NCI-H1436 (cell line): ENCODE measurements around the gene HOXA10.

Source experiments
- DNase-seq: peaks from one replicate; lab custom pipeline; 2025; lab: John Stamatoyannopoulos, UW

Gene HOXA10

DNA sequence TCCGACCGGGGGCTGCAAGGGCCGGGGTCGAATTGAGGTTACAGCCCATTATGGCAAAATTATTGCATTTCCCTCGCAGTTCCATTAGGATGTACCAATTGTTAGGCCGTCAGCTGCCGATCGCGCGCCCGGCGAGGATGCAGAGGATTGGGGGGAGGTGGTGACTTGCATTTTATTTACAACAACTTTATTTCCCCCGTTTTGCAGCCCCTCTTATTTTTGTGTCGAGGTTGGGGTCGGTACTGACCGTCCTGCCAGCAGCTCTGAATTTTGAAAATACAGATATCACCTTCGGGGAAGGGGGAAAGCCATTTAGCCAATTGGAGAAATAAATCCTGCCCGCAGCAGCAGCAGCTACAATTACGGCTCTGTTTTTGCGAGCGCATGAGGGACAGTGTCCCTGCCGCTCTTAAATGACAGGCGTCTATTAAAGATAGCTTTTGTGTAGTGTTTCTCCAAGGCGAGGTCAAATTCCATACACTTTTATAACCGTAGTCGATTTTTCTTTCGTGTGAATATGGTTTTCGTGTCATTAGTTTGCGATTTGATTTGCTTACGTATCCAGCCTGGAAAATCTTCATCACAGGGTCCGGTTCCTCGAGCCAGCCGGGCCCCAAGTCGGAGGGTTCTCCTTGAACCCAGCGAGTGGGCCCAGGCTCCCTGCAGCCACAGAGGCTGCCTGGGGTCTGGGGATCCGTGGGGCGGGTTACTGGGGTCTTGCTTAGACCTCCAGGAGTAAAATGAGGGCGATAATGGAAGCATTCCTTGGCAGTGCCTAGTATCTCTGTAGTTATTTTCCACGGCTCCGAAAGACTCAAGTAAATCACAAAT lies 30.0 kb downstream of the HOXA10 start:
- no peak for DNase-seq

- DNase-seq, result no peak
These were observed 30.8 kb downstream of the HOXA10 start, which contains the start of gene HOXA5 for GRCh38 chr7:27143023-27143949. HOXA5 (minus strand) TSS chr7:27143681; CDS start chr7:27143607, 74 bp downstream.

DNA sequence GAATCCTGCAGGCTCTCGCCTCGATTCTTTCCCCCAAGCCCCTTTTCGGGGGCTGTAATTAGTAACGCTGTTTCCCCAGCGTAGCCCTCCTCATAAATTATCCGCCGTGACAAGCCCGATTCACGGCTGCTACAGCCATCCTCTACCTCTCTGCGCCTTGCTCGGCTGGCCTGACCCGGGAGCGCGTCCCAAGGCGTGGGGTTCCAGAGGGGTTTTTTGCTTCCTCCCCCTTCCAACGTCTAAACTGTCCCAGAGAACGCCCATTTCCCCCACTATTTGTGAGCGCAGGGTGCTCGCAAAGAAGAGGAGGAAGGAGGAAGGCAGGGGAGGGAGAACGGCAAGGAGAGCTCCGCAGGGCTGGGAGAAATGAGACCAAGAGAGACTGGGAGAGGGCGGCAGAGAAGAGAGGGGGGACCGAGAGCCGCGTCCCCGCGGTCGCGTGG lies 31.5 kb downstream of the HOXA10 start:
- no peak for DNase-seq

GRCh38 chr7:27141923-27142579 lies 32.1 kb downstream of the HOXA10 start:
- DNase-seq, result no peak

DNA sequence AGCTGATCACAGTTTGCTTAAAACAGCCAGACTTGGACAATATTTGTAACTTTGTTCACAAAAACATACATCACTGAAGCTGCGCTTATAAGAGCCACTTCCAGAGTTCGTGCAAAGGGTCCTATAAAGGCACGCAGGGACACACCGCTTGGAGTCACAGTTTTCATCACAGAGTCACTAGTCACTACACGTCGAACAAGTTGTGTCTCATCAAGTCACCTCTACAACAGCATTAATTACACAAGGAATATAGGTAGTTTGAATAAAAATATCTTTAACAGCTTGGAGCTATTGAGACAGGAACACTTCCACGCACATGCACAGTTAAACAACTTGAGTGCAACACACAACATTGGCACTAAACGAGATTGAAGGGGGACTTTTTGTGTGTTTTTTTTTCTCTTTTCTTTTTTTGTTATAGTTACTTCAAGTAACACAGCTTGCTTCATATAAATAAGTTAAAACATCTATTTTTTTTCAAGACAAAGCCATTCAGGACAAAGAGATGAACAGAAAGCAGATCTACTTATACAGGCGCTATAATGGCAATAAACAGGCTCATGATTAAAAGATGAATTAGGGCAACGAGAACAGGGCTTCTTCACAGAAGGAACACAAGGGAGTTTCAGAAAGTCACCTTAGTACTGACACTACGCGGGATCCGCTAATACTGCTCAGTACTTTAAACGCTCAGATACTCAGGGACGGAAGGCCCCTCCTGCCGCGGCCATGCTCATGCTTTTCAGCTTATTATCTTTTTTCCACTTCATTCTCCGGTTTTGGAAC lies 32.8 kb downstream of the HOXA10 start:
- DNase-seq, result no peak

DNA sequence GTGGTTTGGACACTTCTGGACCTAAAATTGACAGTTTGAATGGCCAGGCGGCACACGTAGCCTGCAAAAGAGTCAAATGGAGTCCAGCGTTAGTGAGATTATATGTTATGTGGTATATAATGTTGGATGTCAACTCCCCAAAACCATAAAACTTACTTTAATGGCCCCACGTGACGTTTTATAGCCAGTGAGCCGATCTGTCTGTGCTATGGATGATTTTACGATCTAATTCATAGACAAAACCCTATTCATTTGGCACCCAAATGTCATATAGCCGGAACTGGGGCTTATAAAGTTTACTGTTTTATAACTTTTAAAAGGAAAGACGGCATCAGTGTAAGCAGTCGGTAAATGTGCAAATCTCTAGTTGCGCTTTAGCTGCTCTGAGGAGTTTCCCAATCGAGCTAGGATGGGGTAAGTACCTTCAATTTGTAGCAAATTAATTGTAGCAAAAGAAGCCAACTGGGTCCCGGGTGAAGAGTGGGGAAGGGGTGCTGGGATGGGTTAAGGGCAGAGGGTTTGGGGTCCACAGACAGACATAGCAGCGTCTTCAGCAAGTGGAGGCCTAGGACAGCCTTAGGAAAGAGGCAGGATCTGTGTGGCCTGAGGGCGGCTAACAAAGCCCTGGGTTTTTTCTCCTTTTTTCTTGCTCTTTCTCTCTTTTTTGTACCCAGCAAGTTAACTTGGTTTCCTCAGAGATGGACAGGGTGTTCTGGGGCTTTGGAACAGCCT lies 33.8 kb downstream of the HOXA10 start:
- DNase-seq, result no peak

DNA sequence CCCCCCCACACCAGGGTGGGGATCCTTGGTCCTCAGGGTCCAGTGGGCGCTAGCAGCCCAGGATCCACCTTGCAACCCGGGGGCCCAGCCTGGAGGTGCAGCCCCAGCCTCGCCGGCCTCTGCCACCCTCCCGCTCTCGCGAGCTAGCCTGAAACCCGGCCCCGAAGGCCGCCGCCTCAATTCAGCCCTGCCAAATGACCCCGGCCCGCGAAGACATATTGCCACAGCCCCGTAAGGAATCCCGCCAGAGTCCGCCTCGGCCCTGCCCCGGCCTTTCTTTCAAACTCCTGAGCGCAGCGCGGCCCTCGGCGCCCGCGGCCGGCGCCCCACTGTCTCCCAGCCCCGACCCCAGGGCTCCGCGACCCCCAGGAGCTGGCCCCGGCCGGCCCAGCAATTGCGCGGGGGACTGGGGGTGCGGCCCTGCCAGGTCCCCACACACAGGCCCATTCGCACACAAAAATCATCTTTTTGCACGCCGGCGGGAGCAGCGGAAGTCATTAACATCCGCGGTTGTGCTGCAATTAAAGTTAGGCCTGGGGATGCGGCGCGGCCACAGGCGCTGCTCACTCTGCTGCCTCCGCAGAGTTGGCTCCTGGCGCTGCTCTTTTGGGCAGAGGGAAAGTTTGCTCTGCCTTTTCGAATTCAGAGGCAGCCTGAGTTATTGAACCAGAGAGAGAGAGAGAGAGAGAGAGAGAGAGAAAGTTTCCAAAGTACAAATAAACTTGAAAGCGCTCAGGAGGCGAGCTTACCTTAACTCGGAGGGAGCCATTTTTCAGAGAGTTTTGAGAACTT lies 34.6 kb downstream of the HOXA10 start:
- no peak for DNase-seq

DNA sequence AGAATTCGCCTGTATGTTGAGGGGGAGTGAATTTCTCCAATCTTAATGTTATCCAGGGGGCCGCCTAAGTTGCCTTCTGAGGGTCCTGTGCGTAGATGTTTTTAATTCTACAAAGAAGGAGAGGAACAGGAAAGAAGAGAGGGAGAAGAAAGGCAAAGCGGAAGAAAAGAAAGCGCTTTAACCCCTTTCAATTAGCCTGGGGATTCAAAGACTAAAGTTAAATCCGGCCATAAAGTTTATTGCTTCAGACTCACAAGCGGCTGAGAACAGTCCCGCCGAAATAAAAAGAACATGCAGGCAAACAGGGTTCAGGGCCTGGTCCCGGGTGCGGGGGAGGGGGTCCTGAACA lies 35.2 kb downstream of the HOXA10 start:
- no peak for DNase-seq

- DNase-seq, result no peak
These were observed 35.6 kb downstream of the HOXA10 start for GRCh38 chr7:27138472-27138871.

DNA sequence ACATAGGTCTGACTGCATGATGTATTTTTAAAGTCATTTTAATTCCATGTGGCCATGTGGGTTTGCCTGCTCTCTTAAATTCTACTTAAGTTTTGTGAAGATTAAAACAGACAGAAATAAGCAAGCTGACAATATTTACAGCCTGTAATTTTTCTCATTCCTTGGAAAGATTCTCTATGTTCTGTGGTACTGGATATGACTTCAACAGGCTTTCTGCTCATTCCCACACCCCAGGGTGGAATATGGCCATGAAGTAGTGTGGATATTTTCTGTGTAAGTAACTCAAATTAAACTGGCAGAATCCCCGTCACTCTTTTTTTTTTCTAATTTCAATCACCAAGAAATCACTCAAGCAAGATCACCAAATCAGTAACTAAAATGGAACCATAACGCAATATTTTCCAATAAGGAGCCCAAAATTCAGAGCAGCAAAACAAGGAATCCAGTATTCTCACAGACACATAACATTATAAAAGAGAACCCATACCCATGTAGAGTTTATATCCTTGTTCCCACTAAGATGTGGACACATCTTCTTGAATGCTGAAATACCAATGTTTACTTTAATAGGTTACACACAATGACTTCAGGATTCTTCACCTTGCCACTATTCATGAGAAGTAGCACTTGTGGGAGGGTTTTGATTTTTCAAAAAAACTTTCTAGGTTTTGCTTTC lies 36.3 kb downstream of the HOXA10 start:
- no peak for DNase-seq

- DNase-seq, result no peak
These were observed 39.7 kb downstream of the HOXA10 start for GRCh38 chr7:27134392-27134791.

DNA sequence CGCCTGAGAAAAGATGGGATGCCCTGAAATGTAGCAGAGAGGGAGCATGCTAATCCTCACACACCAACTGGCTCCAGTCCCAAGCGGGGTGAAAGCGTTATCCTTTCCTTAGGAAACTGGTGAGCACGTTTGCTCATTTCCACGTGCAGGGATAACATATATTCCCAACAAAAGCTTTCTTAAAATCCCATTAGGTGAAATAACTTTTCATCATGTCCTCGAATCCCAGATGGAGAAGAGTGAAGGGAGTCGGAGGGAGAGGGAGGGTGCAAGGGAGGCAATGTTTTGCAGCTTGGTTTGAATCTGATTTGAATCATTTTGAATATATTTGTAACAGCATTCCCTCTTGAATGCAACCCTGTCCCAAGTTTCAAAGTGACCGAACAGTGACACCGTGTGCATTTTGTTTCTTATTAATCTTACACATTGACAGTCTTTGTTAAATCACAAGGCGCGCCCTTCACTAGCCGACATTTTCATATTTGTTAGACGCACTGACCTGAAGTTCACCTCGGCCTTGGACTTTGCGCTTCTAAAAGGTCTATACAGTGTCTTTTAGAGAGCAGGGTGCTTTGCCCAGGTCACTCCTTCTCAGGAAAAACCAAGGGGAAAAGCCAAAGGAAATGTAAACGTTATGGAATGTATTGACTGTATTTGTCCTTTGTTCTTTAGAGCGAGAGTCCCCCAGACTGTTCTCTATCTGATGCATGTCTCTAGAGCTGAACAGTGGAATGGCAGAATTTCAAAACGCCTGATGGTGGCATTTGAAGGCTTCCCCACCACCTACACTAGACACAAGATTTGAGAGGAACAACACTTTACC lies 40.5 kb downstream of the HOXA10 start:
- DNase-seq, result no peak

GRCh38 chr7:27132978-27133377 lies 41.1 kb downstream of the HOXA10 start:
- no peak for DNase-seq

- no peak for DNase-seq
These were observed 41.9 kb downstream of the HOXA10 start for GRCh38 chr7:27132214-27132613.

- DNase-seq, result no peak
These were observed 42.7 kb downstream of the HOXA10 start for GRCh38 chr7:27131390-27131819.

GRCh38 chr7:27130540-27131389 lies 43.4 kb downstream of the HOXA10 start, which contains the start of gene HOXA4:
HOXA4 (minus strand) TSS chr7:27130757; CDS start chr7:27130733, 24 bp downstream.
- peak; percentile 74 for DNase-seq

GRCh38 chr7:27129729-27130539 lies 44.2 kb downstream of the HOXA10 start:
- DNase-seq, result no peak
